CD8-positive, alpha-beta memory T cell (primary cell): ENCODE results near the gene PHACTR3. TPM values are rescaled to one million over a fixed set of nuclear protein-coding genes. Genes with fewer than 3 reads are reported as not detected.
"Not testable (repeated sequence)": the region's sequence is repeated elsewhere in the genome, so short reads cannot be mapped to it uniquely, and the experiment has no call there.

Experiments
- CTCF ChIA-PET: fragments of 350-600 bp; sonication (Branson Sonifier 250); formaldehyde crosslinking; loops from one replicate; lab custom pipeline; 2021; ENCODE audit warnings: antibody characterized with exemption; lab: Charles Lee
- POLR2A ChIA-PET: fragments of 350-600 bp; sonication (Branson Sonifier 250); formaldehyde crosslinking; loops from one replicate; lab custom pipeline; 2021; ENCODE audit warnings: antibody characterized with exemption; lab: Charles Lee
- DNase-seq, 5 donors: peaks; one replicate each; pipeline versions ENCODE4 v3.0.0 to v3.0.0-alpha.2; 2020 to 2022; ENCODE audit warnings: mixed read lengths in 1 of 5
- H3K27ac ChIP-seq: one replicate; pipeline ENCODE4 v1.7.0; 2013; ENCODE audit warnings: low read depth, mild to moderate bottlenecking, low read length, moderate library complexity
- H3K27me3 ChIP-seq: 2 replicates; pipeline ENCODE4 v1.7.0; 2013; ENCODE audit warnings: low read length, mild to moderate bottlenecking; ENCODE audit not compliant: insufficient read depth, poor library complexity, severe bottlenecking
- H3K36me3 ChIP-seq: 2 replicates; pipeline ENCODE4 v1.7.0; 2013; ENCODE audit warnings: mild to moderate bottlenecking, low read length, moderate library complexity; ENCODE audit not compliant: insufficient read depth
- H3K4me1 ChIP-seq: 2 replicates; pipeline ENCODE4 v1.7.0; 2013; ENCODE audit warnings: mild to moderate bottlenecking, low read length, moderate library complexity; ENCODE audit not compliant: insufficient read depth
- H3K4me3 ChIP-seq: 2 replicates; pipeline ENCODE4 v1.7.0; 2013; ENCODE audit warnings: mild to moderate bottlenecking, low read length
- H3K9me3 ChIP-seq: 2 replicates; pipeline ENCODE4 v1.7.0; 2013; ENCODE audit warnings: mild to moderate bottlenecking, low read length
- H3K27ac Mint-ChIP-seq, 8 donors: one replicate each; pipeline ENCODE4 v1.8.0; 2020 to 2021; ENCODE audit warnings: mixed read lengths in 8 of 8, mild to moderate bottlenecking in 6 of 8, inconsistent platforms in 3 of 8, moderate library complexity in 3 of 8
- H3K27me3 Mint-ChIP-seq, 2 donors: one replicate each; pipeline ENCODE4 v1.8.0; 2020 to 2021; ENCODE audit warnings: mixed read lengths in 2 of 2, mild to moderate bottlenecking in 1 of 2, moderate library complexity in 1 of 2
- H3K36me3 Mint-ChIP-seq, 3 donors: one replicate each; pipeline ENCODE4 v1.8.0; 2020 to 2021; ENCODE audit warnings: mixed read lengths in 3 of 3, inconsistent platforms in 1 of 3, mild to moderate bottlenecking in 1 of 3
- H3K4me1 Mint-ChIP-seq, 3 donors: one replicate each; pipeline ENCODE4 v1.8.0; 2020 to 2021; ENCODE audit warnings: mixed read lengths in 3 of 3, inconsistent platforms in 1 of 3, mild to moderate bottlenecking in 1 of 3
- H3K4me3 Mint-ChIP-seq, 7 donors: one replicate each; pipeline ENCODE4 v1.8.0; 2020 to 2021; ENCODE audit warnings: mixed read lengths in 7 of 7, mild to moderate bottlenecking in 6 of 7, moderate library complexity in 4 of 7, inconsistent platforms in 2 of 7
- H3K9me3 Mint-ChIP-seq, 5 donors: one replicate each; pipeline ENCODE4 v1.8.0; 2020 to 2022; ENCODE audit warnings: mixed read lengths in 5 of 5, mild to moderate bottlenecking in 3 of 5, moderate library complexity in 2 of 5, inconsistent platforms in 1 of 5
- polyA plus RNA-seq: library from polyadenylated mRNA; unstranded; fragments of 300-500 nt; fragmentation: Illumina TruSeq; gene quantifications from one replicate; pipeline ENCODE4 v1.2.3, GENCODE V29; 2021
- total RNA-seq, 2 experiments: library from RNA; stranded (reverse); gene quantifications; one replicate each; pipeline ENCODE4 v1.2.3, GENCODE V29; 2021

PHACTR3 gene
- total and polyA plus RNA-seq, 3 experiments from 2014 or later = not detected

DNA sequence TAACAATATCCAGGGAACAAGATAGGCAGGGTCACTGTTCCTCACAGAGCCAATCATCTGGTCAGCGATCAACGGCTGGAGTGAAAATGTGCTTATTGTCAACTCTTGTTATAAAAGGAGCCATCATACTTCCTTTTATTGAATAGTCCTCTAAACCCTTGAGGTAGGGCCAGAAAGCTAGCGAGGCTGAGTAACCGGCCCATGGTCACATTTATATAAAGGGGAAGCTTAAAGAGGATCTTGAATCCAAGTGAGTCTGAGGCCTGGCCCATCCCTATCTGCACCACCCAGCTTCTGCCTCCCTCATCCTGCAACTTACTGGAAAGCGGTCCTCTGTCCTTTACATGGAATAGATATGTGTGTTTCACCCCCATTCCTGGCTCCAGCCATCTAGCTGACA lies 9.5 kb downstream of the PHACTR3 start:
- H3K4me1 Mint-ChIP-seq = no peaks in the 10 kb centered on the region
- ChIA-PET POLR2A (no interaction called here), CTCF (no interaction called here)
- H3K27me3 Mint-ChIP-seq = peaks cover 8 to 28% of the 10 kb centered on the region in 2 donors
- no peaks in the 10 kb centered on the region for H3K4me1 ChIP-seq
- no peaks in the 10 kb centered on the region for H3K9me3 ChIP-seq
- H3K4me3 Mint-ChIP-seq = no peak overlapping the region
- H3K36me3 ChIP-seq = no peaks in the 10 kb centered on the region
- peaks cover 0 to 2% (median 0%) of the 10 kb centered on the region in 5 donors for H3K9me3 Mint-ChIP-seq
- no peak overlapping the region for H3K4me3 ChIP-seq
- H3K27ac ChIP-seq = no peak overlapping the region
- H3K27me3 ChIP-seq = no peaks in the 10 kb centered on the region
- DNase-seq = no peak
- H3K36me3 Mint-ChIP-seq = no peaks in the 10 kb centered on the region
- H3K27ac Mint-ChIP-seq = no peak overlapping the region

DNA sequence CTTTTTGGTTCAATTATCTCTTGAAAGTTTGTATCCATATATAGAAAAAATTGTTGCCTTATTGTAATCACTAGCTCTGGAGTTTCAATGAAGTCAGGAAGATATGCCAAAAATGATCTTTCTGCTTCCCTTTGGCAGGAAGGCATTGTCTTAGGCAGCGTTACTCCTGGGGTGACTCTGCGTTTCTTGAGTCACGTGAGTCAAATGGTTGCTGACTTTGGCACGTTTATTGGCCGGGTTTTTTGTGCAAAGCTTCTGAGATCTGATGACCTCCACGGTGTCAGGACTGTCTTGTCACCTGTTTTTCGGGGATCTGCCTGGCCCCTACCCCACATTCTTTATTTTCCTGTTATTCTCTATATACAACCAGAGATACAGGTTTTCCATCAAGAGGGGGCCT lies 10.4 kb downstream of the PHACTR3 start:
- Mint-ChIP-seq H3K4me1 (no peaks in the 10 kb centered on the region), H3K27me3 (peaks cover 5 to 23% of the 10 kb centered on the region in 2 donors), H3K4me3 (no peak overlapping the region), H3K9me3 (peaks cover 0 to 2% (median 0%) of the 10 kb centered on the region in 5 donors), H3K36me3 (no peaks in the 10 kb centered on the region), H3K27ac (no peak overlapping the region)
- no peak overlapping the region for H3K27ac ChIP-seq
- no peak overlapping the region for H3K4me3 ChIP-seq
- no peak for DNase-seq
- POLR2A ChIA-PET = no interaction called here
- no peaks in the 10 kb centered on the region for H3K27me3 ChIP-seq
- no peaks in the 10 kb centered on the region for H3K36me3 ChIP-seq
- CTCF ChIA-PET = no interaction called here
- no peaks in the 10 kb centered on the region for H3K9me3 ChIP-seq
- H3K4me1 ChIP-seq = no peaks in the 10 kb centered on the region

DNA sequence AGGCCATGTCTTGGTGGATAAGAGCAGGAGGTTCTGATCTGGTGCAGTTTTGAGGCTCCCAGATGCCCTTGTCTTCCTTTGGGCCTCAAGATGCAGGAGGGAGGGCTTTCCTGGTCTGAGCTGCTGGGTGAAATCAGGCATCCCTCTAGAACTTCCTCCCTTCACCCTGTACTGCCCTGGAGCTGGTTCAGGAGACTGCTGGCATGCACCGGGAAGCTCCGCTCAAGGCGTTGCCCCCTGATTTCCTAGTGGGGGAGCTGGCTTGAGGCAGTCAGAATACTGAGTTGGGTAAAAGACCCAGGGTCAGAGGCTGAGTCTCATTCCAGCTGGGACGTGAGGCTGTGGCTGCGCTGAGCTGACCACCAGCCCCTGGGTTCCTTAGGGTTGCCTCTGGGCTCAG lies 12.0 kb downstream of the PHACTR3 start:
- no peaks in the 10 kb centered on the region for H3K9me3 ChIP-seq
- no peak overlapping the region for H3K27ac Mint-ChIP-seq
- ChIA-PET POLR2A (no interaction called here), CTCF (interaction anchor here (0.7 kb wide), 1 partner anchor 9 kb away, joined by 3 read pairs; no protein-coding TSS in a partner anchor)
- H3K4me3 Mint-ChIP-seq = no peak overlapping the region
- no peak overlapping the region for H3K27ac ChIP-seq
- no peaks in the 10 kb centered on the region for H3K36me3 Mint-ChIP-seq
- H3K4me3 ChIP-seq = no peak overlapping the region
- no peaks in the 10 kb centered on the region for H3K4me1 Mint-ChIP-seq
- no peaks in the 10 kb centered on the region for H3K36me3 ChIP-seq
- H3K27me3 ChIP-seq = no peaks in the 10 kb centered on the region
- H3K9me3 Mint-ChIP-seq = peaks cover 0 to 2% (median 0%) of the 10 kb centered on the region in 5 donors
- no peak for DNase-seq
- no peaks in the 10 kb centered on the region for H3K4me1 ChIP-seq
- peaks cover 2 to 15% of the 10 kb centered on the region in 2 donors for H3K27me3 Mint-ChIP-seq

DNA sequence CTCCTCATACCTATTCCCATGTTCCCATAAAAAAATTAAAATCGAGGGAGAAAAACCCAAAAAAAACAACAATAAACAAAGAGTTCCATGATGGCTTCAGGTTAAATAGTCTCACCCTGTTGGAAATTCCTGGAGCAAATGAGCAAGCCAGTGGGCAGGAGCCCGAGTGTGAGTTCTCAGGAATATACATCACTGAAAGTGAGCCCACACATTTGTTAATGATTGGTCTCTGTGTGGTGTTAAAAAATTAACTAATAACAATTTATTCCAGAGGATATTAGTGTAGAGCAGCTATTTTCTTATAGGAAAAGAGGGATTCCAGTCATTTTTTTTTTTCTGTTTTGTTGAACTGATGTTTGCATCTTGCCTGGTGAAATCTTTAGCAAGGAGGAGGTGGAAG lies 12.9 kb downstream of the PHACTR3 start:
- no peaks in the 10 kb centered on the region for H3K27me3 ChIP-seq

DNA sequence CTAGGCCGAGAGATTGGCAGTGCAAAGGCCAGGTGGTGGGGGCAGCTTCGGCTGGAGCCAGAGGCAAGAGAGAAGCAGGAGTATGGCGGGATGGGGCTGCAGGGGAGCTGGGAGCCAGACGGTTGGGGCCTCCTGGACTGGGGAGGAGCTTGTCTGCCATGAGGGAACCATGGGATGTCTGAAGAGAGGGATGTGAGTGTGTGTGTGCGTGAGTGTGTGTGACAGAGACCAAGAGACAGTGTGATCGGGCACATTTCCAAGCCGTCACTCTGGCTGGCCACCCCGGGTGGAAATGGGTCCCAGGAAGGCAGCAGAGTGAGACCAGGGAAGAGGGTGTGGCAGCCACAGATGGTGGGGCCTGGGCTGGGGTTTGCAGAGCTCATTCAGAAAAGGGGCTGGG lies 13.8 kb downstream of the PHACTR3 start:
- Histone ChIP-seq H3K36me3 (no peaks in the 10 kb centered on the region), H3K4me1 (no peaks in the 10 kb centered on the region), H3K27me3 (no peaks in the 10 kb centered on the region), H3K9me3 (no peaks in the 10 kb centered on the region), H3K4me3 (no peak overlapping the region), H3K27ac (no peak overlapping the region)
- no peaks in the 10 kb centered on the region for H3K36me3 Mint-ChIP-seq
- H3K9me3 Mint-ChIP-seq = peaks cover 0 to 2% (median 0%) of the 10 kb centered on the region in 5 donors
- DNase-seq = no peak
- H3K27me3 Mint-ChIP-seq = peaks cover 4 to 9% of the 10 kb centered on the region in 2 donors
- POLR2A ChIA-PET = no interaction called here
- CTCF ChIA-PET = no interaction called here
- H3K4me3 Mint-ChIP-seq = no peak overlapping the region
- H3K27ac Mint-ChIP-seq = no peak overlapping the region
- no peaks in the 10 kb centered on the region for H3K4me1 Mint-ChIP-seq

More for the DNA sequence above, 12.9 kb downstream of the PHACTR3 start:
- no peaks in the 10 kb centered on the region for H3K4me1 Mint-ChIP-seq
- Histone ChIP-seq H3K4me3 (no peak overlapping the region), H3K36me3 (no peaks in the 10 kb centered on the region), H3K27ac (no peak overlapping the region), H3K4me1 (no peaks in the 10 kb centered on the region), H3K9me3 (no peaks in the 10 kb centered on the region)
- H3K9me3 Mint-ChIP-seq = peaks cover 0 to 2% (median 0%) of the 10 kb centered on the region in 5 donors
- no peak overlapping the region for H3K4me3 Mint-ChIP-seq
- ChIA-PET POLR2A (no interaction called here), CTCF (interaction anchor here (0.7 kb wide), 1 partner anchor 8 kb away, joined by 3 read pairs; no protein-coding TSS in a partner anchor)
- no peaks in the 10 kb centered on the region for H3K36me3 Mint-ChIP-seq
- H3K27ac Mint-ChIP-seq = no peak overlapping the region
- peaks cover 3 to 9% of the 10 kb centered on the region in 2 donors for H3K27me3 Mint-ChIP-seq
- no peak for DNase-seq

DNA sequence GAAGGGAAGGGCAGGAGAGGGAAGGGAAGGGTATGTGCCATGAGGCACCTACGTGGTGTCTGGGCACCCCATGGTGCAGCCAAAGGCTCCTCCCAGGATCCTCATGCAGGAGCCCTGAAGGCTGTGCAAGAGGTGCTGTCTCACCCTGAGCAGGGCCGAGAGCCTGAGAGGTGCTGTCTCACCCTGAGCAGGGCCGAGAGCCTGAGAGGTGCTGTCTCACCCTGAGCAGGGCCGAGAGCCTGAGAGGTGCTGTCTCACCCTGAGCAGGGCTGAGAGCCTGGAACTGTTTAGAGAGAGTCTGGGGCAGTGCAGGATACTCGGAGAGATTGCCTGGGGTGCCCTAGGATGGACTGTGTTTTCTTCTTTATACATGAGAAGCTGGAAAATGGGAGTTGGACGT lies 14.2 kb downstream of the PHACTR3 start:
- H3K36me3 Mint-ChIP-seq, CTCF ChIA-PET, H3K4me3 ChIP-seq, H3K4me3 Mint-ChIP-seq, DNase-seq, H3K27me3 Mint-ChIP-seq, POLR2A ChIA-PET, H3K27ac Mint-ChIP-seq, H3K27me3 ChIP-seq, H3K4me1 Mint-ChIP-seq, H3K36me3 ChIP-seq, H3K9me3 Mint-ChIP-seq, H3K4me1 ChIP-seq, H3K9me3 ChIP-seq, H3K27ac ChIP-seq: not testable (repeated sequence)

DNA sequence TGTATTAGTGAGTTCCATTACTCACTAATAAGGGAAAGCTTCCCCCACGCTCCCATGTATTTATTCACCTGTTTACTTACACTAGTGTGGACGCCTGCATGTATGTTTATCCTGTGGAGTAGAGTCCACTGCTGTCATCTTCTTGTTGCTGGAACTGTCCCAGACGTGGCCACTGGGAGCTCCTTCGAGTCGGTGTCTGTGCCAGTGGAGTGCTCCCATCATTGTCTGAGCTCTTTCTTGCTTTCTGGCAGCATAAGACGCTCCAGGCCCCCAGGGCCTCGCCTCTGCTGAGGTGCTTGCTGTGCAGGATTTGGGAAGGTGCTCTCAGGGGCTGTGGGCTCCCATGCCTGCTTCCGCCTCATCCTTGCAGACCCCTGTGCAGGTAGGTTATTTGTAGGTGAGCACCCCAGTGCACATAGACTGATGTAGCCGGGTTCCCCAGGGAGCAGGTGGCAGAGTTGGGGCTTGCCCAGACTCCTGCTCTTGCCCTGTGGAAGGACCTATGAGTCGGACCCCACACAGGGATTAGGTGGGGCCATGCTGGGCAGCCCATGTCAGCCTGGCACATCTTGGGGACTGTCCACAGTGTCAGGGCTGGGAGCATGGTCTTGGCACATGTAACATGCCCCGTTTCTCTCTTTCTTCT lies 16.6 kb downstream of the PHACTR3 start:
- H3K27ac ChIP-seq = no peak overlapping the region
- no peaks in the 10 kb centered on the region for H3K36me3 ChIP-seq
- Mint-ChIP-seq H3K4me1 (no peaks in the 10 kb centered on the region), H3K27me3 (peaks cover 5 to 9% of the 10 kb centered on the region in 2 donors), H3K36me3 (no peaks in the 10 kb centered on the region), H3K27ac (no peak overlapping the region), H3K9me3 (no peaks in the 10 kb centered on the region), H3K4me3 (no peak overlapping the region)
- ChIA-PET CTCF (no interaction called here), POLR2A (no interaction called here)
- H3K27me3 ChIP-seq = no peaks in the 10 kb centered on the region
- H3K4me1 ChIP-seq = no peaks in the 10 kb centered on the region
- no peak overlapping the region for H3K4me3 ChIP-seq
- DNase-seq = no peak
- H3K9me3 ChIP-seq = no peaks in the 10 kb centered on the region

DNA sequence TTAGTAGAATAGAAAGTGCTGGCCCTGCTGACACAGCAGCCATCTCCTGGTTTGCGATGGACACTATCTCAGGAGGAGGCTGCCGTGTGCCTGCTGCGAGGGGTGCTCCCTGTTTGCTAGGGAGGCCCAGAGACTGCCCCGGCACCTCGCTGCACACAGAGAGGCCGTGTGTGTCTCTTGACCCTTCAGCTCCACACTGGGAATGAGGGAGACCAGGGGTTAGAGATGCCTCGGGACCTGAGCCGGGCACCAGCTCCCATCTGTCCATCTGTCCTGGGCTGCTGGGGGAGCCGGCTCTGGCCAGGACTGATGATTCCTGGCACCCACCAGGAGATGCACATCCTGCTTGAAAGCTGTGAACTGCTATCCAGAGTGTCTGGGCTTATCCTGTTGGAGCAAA lies 18.2 kb downstream of the PHACTR3 start:
- POLR2A ChIA-PET = no interaction called here
- H3K4me1 Mint-ChIP-seq = no peaks in the 10 kb centered on the region
- Histone ChIP-seq H3K36me3 (no peaks in the 10 kb centered on the region), H3K27me3 (no peaks in the 10 kb centered on the region), H3K4me3 (no peak overlapping the region), H3K9me3 (no peaks in the 10 kb centered on the region), H3K27ac (no peak overlapping the region), H3K4me1 (no peaks in the 10 kb centered on the region)
- CTCF ChIA-PET = no interaction called here
- no peak overlapping the region for H3K4me3 Mint-ChIP-seq
- peaks cover 5 to 6% of the 10 kb centered on the region in 2 donors for H3K27me3 Mint-ChIP-seq
- H3K27ac Mint-ChIP-seq = no peak overlapping the region
- no peaks in the 10 kb centered on the region for H3K36me3 Mint-ChIP-seq
- no peak for DNase-seq
- no peaks in the 10 kb centered on the region for H3K9me3 Mint-ChIP-seq
